ENCODE measurements around the gene OR5C1. TPM values are rescaled to one million over a fixed set of nuclear protein-coding genes. Genes with fewer than 3 reads are reported as not detected.

Gene OR5C1
- polyA plus RNA-seq, 1 donor (not counting 4 experiments of a cell fraction or from before 2014, with no cell fraction given) = not detected

- H3K36me3 ChIP-seq (ENCODE audit: control insufficient read depth in 2 of 2, extremely low read depth in 1 of 2, insufficient read depth in 2 of 2, low read length in 2 of 2) = no peaks in the 10 kb centered on the region
- no peak overlapping the region for H3K9ac ChIP-seq (ENCODE audit: control insufficient read depth, extremely low read depth, insufficient read depth, low read length)
- no peaks in the 10 kb centered on the region for H3K79me2 ChIP-seq (ENCODE audit: control insufficient read depth, insufficient read depth, low read length)
- FAIRE-seq = no peak
- no peaks in the 10 kb centered on the region for H3K9me1 ChIP-seq (ENCODE audit: control insufficient read depth, extremely low read depth, insufficient read depth, low read length)
- dilution Hi-C loops (cut with MboI; ENCODE audit: extremely low pct_ligation_motif_present, low sequenced_read_pairs) = no loop called here
- TF ChIP-seq EZH2 (IDR thresholded peaks at IDR 0.05; ENCODE audit: low read length) (no peak), CTCF (optimal IDR thresholded peaks at IDR 0.05 in 1 of 3, IDR thresholded peaks at IDR 0.05 in 1 of 3, conservative IDR thresholded peaks at IDR 0.05 in 1 of 3; ENCODE audit: extremely low read depth in 1 of 3, insufficient read depth in 2 of 3, low read length in 3 of 3) (no peak)
- H3K4me1 ChIP-seq (ENCODE audit: control insufficient read depth, extremely low read depth, insufficient read depth, low read length) = no peaks in the 10 kb centered on the region
- no peak overlapping the region for H2AFZ ChIP-seq (ENCODE audit: control insufficient read depth, low read length)
- no peaks in the 10 kb centered on the region for H3K9me3 ChIP-seq (ENCODE audit: control insufficient read depth, low read depth, low read length)
- H3K4me3 ChIP-seq (ENCODE audit: control insufficient read depth in 2 of 3, extremely low read depth in 1 of 3, insufficient read depth in 2 of 3, low read depth in 1 of 3, low read length in 3 of 3) = no peak overlapping the region
- no peak overlapping the region for H3K27ac ChIP-seq (ENCODE audit: control insufficient read depth, insufficient read depth, low read length)
- H3K27me3 ChIP-seq (ENCODE audit: control insufficient read depth, extremely low read depth, insufficient read depth, low read length) = no peaks in the 10 kb centered on the region
- DNase-seq (ENCODE audit: low read depth, low spot score) = no peak
- no peaks in the 10 kb centered on the region for H4K20me1 ChIP-seq (ENCODE audit: control insufficient read depth, extremely low read depth, insufficient read depth, low read length)
- no peak overlapping the region for H3K4me2 ChIP-seq (ENCODE audit: control insufficient read depth, extremely low read depth, insufficient read depth, low read depth, low read length)
These were observed 3.3 kb downstream of the OR5C1 start for GRCh38 chr9:122791872-122792669.

- no peaks in the 10 kb centered on the region for H3K9me1 ChIP-seq (ENCODE audit: control insufficient read depth, extremely low read depth, insufficient read depth, low read length)
- H2AFZ ChIP-seq (ENCODE audit: control insufficient read depth, low read length) = no peak overlapping the region
- DNase-seq (ENCODE audit: low read depth, low spot score) (no peak), FAIRE-seq (no peak)
- H3K79me2 ChIP-seq (ENCODE audit: control insufficient read depth, insufficient read depth, low read length) = no peaks in the 10 kb centered on the region
- H3K9me3 ChIP-seq (ENCODE audit: control insufficient read depth, low read depth, low read length) = no peaks in the 10 kb centered on the region
- dilution Hi-C loops (cut with MboI; ENCODE audit: extremely low pct_ligation_motif_present, low sequenced_read_pairs) = no loop called here
- no peaks in the 10 kb centered on the region for H3K27me3 ChIP-seq (ENCODE audit: control insufficient read depth, extremely low read depth, insufficient read depth, low read length)
- no peak overlapping the region for H3K27ac ChIP-seq (ENCODE audit: control insufficient read depth, insufficient read depth, low read length)
- peak in 1 of 3 experiments; percentile 12 for TF ChIP-seq CTCF (optimal IDR thresholded peaks at IDR 0.05 in 1 of 3, IDR thresholded peaks at IDR 0.05 in 1 of 3, conservative IDR thresholded peaks at IDR 0.05 in 1 of 3; ENCODE audit: extremely low read depth in 1 of 3, insufficient read depth in 2 of 3, low read length in 3 of 3)
- no peak for TF ChIP-seq EZH2 (IDR thresholded peaks at IDR 0.05; ENCODE audit: low read length)
- no peak overlapping the region for H3K4me2 ChIP-seq (ENCODE audit: control insufficient read depth, extremely low read depth, insufficient read depth, low read depth, low read length)
- no peaks in the 10 kb centered on the region for H3K4me1 ChIP-seq (ENCODE audit: control insufficient read depth, extremely low read depth, insufficient read depth, low read length)
- H3K9ac ChIP-seq (ENCODE audit: control insufficient read depth, extremely low read depth, insufficient read depth, low read length) = no peak overlapping the region
- H4K20me1 ChIP-seq (ENCODE audit: control insufficient read depth, extremely low read depth, insufficient read depth, low read length) = no peaks in the 10 kb centered on the region
- no peaks in the 10 kb centered on the region for H3K36me3 ChIP-seq (ENCODE audit: control insufficient read depth in 2 of 2, extremely low read depth in 1 of 2, insufficient read depth in 2 of 2, low read length in 2 of 2)
- H3K4me3 ChIP-seq (ENCODE audit: control insufficient read depth in 2 of 3, extremely low read depth in 1 of 3, insufficient read depth in 2 of 3, low read depth in 1 of 3, low read length in 3 of 3) = no peak overlapping the region
These were observed 8.8 kb downstream of the OR5C1 start for GRCh38 chr9:122797316-122798063.

Data from keratinocyte (primary cell).